ENCODE data around the gene SPATA31C2.
"Not testable (repeated sequence)": the region's sequence is repeated elsewhere in the genome, so short reads cannot be mapped to it uniquely, and the experiment has no call there.

Gene SPATA31C2

GRCh38 chr9:88127700-88128300, 10.5 kb downstream of the SPATA31C2 start:
- not testable (repeated sequence) for DNase-seq (ENCODE audit: low read depth in 2 of 2)

- DNase-seq (ENCODE audit: low read depth in 2 of 2): not testable (repeated sequence)
Observed at GRCh38 chr9:88123413-88123812, 14.9 kb downstream of the SPATA31C2 start.

GRCh38 chr9:88118121-88118520, 20.2 kb downstream of the SPATA31C2 start:
- DNase-seq (ENCODE audit: low read depth in 2 of 2): not testable (repeated sequence)

GRCh38 chr9:88114968-88115612, 23.2 kb downstream of the SPATA31C2 start:
- not testable (repeated sequence) for DNase-seq (ENCODE audit: low read depth in 2 of 2)

GRCh38 chr9:88114283-88114967, 23.9 kb downstream of the SPATA31C2 start:
- DNase-seq (ENCODE audit: low read depth in 2 of 2): not testable (repeated sequence)

GRCh38 chr9:88113156-88114130, 24.8 kb downstream of the SPATA31C2 start:
- not testable (repeated sequence) for DNase-seq (ENCODE audit: low read depth in 2 of 2)

GRCh38 chr9:88110026-88110425, 28.2 kb downstream of the SPATA31C2 start:
- DNase-seq (ENCODE audit: low read depth in 2 of 2): no peak

- DNase-seq (ENCODE audit: low read depth in 2 of 2): no peak
Observed at GRCh38 chr9:88108779-88109178, 29.5 kb downstream of the SPATA31C2 start.

GRCh38 chr9:88106492-88106891, 31.8 kb downstream of the SPATA31C2 start:
- DNase-seq (ENCODE audit: low read depth in 2 of 2): no peak

GRCh38 chr9:88092797-88093331, 45.4 kb downstream of the SPATA31C2 start:
- no peak for DNase-seq (ENCODE audit: low read depth in 2 of 2)

- no peak for DNase-seq (ENCODE audit: low read depth in 2 of 2)
Observed at GRCh38 chr9:88090151-88090581, 48.1 kb downstream of the SPATA31C2 start.

- no peak for DNase-seq (ENCODE audit: low read depth in 2 of 2)
Observed at GRCh38 chr9:88087906-88088305, 50.4 kb downstream of the SPATA31C2 start.

GRCh38 chr9:88085476-88085875, 52.8 kb downstream of the SPATA31C2 start:
- DNase-seq (ENCODE audit: low read depth in 2 of 2): no peak

GRCh38 chr9:88084357-88085183, 53.7 kb downstream of the SPATA31C2 start:
- no peak for DNase-seq (ENCODE audit: low read depth in 2 of 2)

Data from stimulated activated CD8-positive, alpha-beta memory T cell treated with anti-CD3 and anti-CD28 coated beads, Interleukin-2, amount 100 ng/mL, for 48 hours (primary cell).